Adipose tissue (tissue), 3 donors: Measurements from ENCODE around the gene GOLGA2. TPM values are rescaled to one million over a fixed set of nuclear protein-coding genes. Genes with fewer than 3 reads are reported as not detected.

ENCODE experiments used
- H3K27ac ChIP-seq: one replicate; pipeline ENCODE4 v1.5.1; 2013; ENCODE audit warnings: low read depth, low read length
- WGBS, 3 donors: extraction: QIAGEN DNeasy Blood & Tissue Kit; methylation state at CpG; one replicate each; pipeline ENCODE4 v1.1.7; 2013; 5-methylcytosine and 5-hydroxymethylcytosine counted together
- polyA plus RNA-seq, 3 donors: library from polyadenylated mRNA; stranded (reverse); fragments of 200-250 nt; gene quantifications; one replicate each; pipeline ENCODE4 v1.2.3, GENCODE V29; 2013
- donor health status: healthy with polysubstance abuse.
- donor health status: Bipolar disorder and iron deficiency.
- donor health status: healthy.

Gene GOLGA2, protein sequence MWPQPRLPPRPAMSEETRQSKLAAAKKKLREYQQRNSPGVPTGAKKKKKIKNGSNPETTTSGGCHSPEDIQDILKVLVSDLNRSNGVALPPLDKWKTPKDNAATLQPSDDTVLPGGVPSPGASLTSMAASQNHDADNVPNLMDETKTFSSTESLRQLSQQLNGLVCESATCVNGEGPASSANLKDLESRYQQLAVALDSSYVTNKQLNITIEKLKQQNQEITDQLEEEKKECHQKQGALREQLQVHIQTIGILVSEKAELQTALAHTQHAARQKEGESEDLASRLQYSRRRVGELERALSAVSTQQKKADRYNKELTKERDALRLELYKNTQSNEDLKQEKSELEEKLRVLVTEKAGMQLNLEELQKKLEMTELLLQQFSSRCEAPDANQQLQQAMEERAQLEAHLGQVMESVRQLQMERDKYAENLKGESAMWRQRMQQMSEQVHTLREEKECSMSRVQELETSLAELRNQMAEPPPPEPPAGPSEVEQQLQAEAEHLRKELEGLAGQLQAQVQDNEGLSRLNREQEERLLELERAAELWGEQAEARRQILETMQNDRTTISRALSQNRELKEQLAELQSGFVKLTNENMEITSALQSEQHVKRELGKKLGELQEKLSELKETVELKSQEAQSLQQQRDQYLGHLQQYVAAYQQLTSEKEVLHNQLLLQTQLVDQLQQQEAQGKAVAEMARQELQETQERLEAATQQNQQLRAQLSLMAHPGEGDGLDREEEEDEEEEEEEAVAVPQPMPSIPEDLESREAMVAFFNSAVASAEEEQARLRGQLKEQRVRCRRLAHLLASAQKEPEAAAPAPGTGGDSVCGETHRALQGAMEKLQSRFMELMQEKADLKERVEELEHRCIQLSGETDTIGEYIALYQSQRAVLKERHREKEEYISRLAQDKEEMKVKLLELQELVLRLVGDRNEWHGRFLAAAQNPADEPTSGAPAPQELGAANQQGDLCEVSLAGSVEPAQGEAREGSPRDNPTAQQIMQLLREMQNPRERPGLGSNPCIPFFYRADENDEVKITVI
- polyA plus RNA-seq: 100 to 1,000 TPM in 1 of 3 donors, 10 to 100 TPM in 2; 39.4 to 118 (median 52.6) TPM

GRCh38 chr9:128275198-128276007 is at the start of gene GOLGA2:
GOLGA2 (minus strand) TSS chr9:128276007; CDS start chr9:128275976, 31 bp downstream.
- 1% methylated on average over 51 to 57 of the region's 57 CpGs for WGBS, 3 donors
- no peak within 1 kb of the TSS for H3K27ac ChIP-seq

DNA sequence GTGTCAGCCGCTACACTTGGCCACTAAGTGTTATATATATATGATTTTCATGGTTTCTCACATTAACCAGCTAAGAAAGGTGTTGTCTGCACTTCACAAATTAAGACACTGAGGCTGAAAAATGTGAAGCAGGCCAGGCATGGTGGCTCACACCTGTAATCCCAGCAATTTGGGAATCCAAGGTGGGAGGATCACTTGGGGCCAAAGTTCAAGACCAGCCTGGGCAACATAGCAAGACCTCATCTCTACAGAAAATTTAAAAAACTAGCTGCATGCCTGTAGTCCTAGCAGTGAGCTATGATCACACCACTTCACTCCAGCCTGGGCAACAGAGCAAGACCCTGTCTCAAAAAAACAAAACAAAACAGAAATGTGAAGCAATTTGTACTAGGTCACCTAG is 48.6 kb upstream of the GOLGA2 start:
- 95 to 100% (median 100%) methylated on average over 1 of the region's 1 CpG for WGBS, 3 donors
- H3K27ac ChIP-seq: no peak overlapping the region

DNA sequence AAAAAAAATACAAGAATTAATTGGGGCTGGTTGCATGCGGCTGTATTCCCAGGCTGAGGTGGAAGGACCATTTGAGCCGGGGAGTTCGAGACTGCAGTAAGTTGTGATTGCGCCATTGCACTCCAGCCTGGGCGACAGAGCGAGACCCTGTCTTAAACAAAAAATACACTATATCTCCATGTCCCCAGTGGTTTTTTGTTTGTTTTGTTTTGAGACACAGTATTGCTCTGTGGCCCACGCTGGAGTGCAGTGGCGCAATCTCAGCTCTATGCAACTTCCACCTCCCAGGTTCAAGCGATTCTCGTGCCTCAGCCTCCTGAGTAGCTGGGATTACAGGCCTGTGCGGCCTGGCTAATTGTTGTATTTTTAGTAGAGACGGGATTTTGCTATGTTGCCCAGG is 48.0 kb upstream of the GOLGA2 start:
- no peak overlapping the region for H3K27ac ChIP-seq
- WGBS, 3 donors: 63 to 85% (median 69%) methylated on average over 12 of the region's 12 CpGs

- WGBS, 3 donors: 22 to 26% (median 22%) methylated on average over 16 of the region's 16 CpGs
- H3K27ac ChIP-seq: no peak overlapping the region
These were observed 47.5 kb upstream of the GOLGA2 start for GRCh38 chr9:128323212-128323730.

DNA sequence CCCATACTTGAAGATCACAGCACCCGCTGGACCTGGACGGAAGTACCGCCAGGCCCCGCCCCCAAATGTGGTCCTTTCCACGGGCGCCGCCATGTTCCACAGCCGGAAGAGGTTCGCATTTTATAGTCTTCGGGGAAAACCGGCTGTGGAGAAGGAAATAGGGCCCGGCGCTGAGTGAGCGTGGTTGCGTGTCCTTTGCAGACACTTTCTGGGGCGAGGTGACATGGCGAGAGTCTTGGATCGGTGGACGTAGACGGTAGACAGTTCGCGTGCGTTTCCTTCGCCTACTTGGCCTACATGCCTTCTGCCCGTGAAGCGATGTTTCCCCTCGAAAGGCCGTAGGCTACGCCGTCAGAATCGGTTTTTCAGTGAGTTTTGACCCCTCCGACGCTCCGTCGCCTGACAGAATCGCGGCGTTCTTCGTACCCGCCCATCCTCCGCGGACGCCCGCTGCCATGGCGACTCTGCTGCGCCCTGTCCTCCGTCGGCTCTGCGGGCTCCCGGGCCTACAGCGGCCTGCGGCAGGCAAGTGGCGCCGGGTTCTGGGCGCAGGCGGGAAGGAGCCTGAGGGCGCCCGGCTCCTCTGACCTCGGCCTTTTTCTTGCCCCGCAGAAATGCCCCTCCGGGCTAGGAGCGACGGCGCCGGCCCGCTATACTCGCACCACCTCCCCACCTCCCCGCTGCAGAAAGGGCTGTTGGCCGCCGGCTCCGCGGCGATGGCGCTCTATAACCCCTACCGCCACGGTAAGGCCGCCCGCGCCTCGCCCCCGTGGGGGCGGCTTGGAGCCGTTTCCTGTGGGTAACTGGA is 46.8 kb upstream of the GOLGA2 start, which contains the start of the genes COQ4 and TRUB2:
Gene COQ4, plus strand, starts transcription at position 436 of the 808 bp plus-strand sequence. Its CDS starts 20 bp downstream, at position 456.
Gene TRUB2, minus strand, starts transcription at position 44 of the 808 bp plus-strand sequence. Its CDS starts 39 bp downstream, at position 5.
- WGBS, 3 donors: 0% methylated on average over 83 of the region's 83 CpGs
- no peak within 1 kb of the TSS for H3K27ac ChIP-seq

DNA sequence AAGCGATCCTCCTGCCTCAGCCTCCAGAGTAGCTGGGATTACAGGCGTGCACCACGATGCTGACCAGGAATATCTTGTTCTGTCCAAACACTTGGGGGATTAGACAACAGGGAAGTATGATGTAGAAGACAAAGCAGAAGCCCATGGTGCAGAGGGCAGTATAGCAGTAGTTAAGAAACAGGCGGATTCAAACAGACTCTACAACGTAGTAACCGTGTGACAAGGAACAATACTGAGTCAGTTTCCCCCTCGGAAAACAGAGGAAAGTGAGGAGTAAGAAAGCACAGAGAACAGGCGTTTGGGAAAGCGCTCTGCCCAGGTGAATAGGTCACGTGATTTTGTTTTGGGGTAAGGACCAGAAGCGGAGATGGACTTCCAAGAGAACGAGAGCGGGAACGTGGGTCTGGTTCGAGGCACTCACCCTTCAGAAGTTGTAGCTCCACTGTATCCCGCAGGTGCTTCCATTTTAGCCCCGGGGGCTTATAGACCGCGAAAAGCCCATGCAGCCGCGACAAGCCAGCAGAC is 46.1 kb upstream of the GOLGA2 start:
- no peak overlapping the region for H3K27ac ChIP-seq
- whole genome bisulfite sequencing, 3 donors: 2 to 3% (median 2%) methylated on average over 21 of the region's 21 CpGs

DNA sequence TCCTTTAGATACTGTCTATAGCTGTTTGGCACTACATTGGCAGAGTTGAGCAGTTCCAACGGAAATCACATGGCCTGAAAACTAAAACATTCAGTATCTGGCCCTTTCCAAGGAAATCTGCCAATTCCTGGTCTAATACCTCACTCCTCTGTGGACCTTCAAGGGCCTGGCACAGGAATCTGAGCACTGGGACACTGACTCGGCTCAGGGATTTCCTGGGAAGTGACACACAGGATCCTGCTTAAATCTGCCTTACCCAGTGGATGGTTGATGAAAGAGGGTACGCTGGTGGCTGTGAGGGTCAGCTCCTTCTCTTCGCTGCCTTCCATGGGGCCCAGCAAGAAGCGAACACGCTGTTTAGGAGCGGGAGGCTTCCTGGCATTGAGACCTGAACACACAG is 45.5 kb upstream of the GOLGA2 start:
- WGBS, 3 donors: 75 to 83% (median 80%) methylated on average over 7 of the region's 7 CpGs
- no peak overlapping the region for H3K27ac ChIP-seq

DNA sequence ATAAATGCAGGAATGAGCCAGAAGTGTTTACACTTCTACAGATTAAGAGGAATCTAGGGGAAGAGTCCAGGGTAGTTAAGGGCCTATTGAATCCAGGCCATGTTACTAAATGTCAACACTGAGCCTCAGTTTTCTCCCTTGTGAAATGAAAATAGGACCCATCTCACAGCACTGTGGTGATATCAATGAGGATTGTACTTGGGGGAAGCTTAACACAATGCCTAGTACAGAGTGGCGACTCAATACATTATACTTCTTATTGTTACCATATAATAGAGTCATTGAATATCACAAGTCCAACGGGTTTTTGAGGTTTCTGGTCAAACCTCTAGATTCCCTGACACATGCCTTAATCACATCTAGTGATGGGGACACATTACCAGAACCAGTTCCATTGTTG is 41.8 kb upstream of the GOLGA2 start:
- WGBS, 3 donors: 74 to 92% (median 91%) methylated on average over 2 of the region's 2 CpGs

GRCh38 chr9:128316421-128316820 is 40.6 kb upstream of the GOLGA2 start:
- 55 to 81% (median 69%) methylated on average over 9 of the region's 9 CpGs for WGBS, 3 donors
- no peak overlapping the region for H3K27ac ChIP-seq

More for the DNA sequence above, 41.8 kb upstream of the GOLGA2 start:
- H3K27ac ChIP-seq: no peak overlapping the region

DNA sequence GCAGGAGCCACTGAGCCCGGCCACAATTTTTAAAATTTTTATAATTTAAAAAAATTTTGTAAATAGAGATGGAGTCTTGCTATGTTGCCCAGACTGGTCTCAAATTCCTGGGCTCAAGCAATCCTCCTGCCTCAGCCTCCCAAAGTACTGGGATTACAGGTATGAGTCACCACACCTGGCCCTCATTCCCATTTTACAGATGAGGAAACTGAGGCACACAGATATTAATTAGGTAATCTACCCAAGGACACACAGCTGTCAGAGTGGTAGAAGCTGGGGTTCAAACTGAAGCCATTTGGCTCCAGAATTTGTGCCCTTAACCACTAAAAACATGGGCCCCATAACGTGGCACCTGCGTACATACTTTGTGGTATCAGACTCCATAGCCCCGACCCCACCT is 38.9 kb upstream of the GOLGA2 start:
- 94 to 96% (median 95%) methylated on average over 4 of the region's 4 CpGs for WGBS, 3 donors
- no peak overlapping the region for H3K27ac ChIP-seq

- WGBS, 3 donors: 78 to 82% (median 81%) methylated on average over 10 of the region's 10 CpGs
- H3K27ac ChIP-seq: no peak overlapping the region
These were observed 34.7 kb upstream of the GOLGA2 start for GRCh38 chr9:128310461-128310860.

- 94 to 95% (median 94%) methylated on average over 16 of the region's 16 CpGs for WGBS, 3 donors
- H3K27ac ChIP-seq: no peak overlapping the region
These were observed 33.7 kb upstream of the GOLGA2 start for GRCh38 chr9:128309551-128309950.

DNA sequence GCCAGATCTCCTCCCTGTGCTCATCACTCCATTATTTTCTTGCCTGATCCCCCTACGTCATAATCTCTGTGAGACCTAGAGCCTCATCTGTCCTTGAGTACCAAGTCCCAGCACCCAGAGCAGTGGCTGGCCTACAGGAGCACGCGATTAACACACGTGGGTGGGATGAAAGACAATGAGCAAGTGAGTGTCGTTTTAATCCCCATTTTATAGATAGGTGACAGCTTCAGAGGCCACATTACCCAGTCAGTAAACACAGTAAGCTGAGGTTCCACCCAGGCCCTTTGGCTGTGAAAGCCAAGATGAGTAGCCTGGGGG is 29.1 kb upstream of the GOLGA2 start:
- WGBS, 3 donors: 61 to 81% (median 72%) methylated on average over 5 of the region's 5 CpGs
- H3K27ac ChIP-seq: no peak overlapping the region

DNA sequence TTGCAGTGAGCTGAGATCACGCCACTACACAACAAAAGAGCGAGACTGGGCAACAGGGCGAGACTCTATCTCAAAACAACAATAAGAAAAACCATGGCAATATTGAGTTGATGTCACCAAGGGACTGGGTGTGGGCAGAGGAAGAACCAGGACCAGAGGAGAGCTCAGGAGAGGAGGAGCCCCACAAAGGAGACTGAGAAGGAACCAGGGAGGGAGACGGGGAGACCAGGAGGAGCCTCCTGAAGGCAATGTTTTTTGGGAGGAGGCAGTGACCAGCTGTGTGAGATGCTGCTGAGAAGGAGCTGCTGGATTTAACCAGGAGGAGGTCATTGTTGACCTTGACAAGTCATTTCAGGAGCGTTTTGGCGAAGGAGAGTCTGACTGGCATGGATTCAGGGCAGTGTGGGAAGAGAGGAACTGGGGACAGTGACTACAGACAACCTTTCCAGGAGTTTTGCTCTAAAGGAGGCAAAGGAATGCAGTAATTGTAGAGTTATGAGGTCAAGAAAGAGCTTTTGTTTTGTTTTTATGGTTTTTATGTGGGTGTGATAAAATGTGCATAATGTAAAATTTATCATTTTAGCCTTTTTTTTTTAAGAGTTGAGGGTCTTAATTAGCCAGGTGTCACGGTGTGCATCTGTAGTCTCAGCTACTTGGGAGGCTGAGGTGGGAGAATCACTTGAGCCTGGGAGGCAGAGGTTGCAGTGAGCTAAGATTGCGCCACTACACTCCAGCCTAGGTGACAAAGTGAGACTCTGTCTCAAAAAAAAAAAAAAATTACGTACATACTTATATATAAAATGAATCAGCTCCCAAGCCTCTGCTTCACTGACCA is 28.5 kb upstream of the GOLGA2 start:
- WGBS, 3 donors: 70 to 81% (median 80%) methylated on average over 9 of the region's 9 CpGs
- H3K27ac ChIP-seq: no peak overlapping the region

GRCh38 chr9:128298535-128299482 is 23.0 kb upstream of the GOLGA2 start:
- WGBS, 3 donors: 80 to 93% (median 88%) methylated on average over 20 of the region's 20 CpGs

More at GRCh38 chr9:128298535-128299482, 23.0 kb upstream of the GOLGA2 start:
- no peak overlapping the region for H3K27ac ChIP-seq
